Neuronal stem cell (in vitro differentiated cells): ENCODE data around the gene FNDC1.

ENCODE experiments used
- DNase-seq: peaks from one replicate; pipeline ENCODE4 v3.0.0-alpha.2; 2013; ENCODE audit warnings: low spot score
- H2AFZ ChIP-seq: one replicate; pipeline ENCODE4 v1.6.1; 2013; ENCODE audit warnings: mild to moderate bottlenecking, low read length, inconsistent platforms
- H2AK5ac ChIP-seq: 2 replicates; pipeline ENCODE4 v1.6.1; 2013; ENCODE audit warnings: low read depth, mild to moderate bottlenecking, inconsistent platforms, low read length, moderate library complexity, mixed read lengths
- H2BK120ac ChIP-seq: 2 replicates; pipeline ENCODE4 v1.6.1; 2013; ENCODE audit warnings: low read depth, mild to moderate bottlenecking, inconsistent platforms, low read length, moderate library complexity, mixed read lengths
- H2BK12ac ChIP-seq: one replicate; pipeline ENCODE4 v1.6.1; 2013; ENCODE audit warnings: low read length, inconsistent platforms
- H2BK15ac ChIP-seq: 2 replicates; pipeline ENCODE4 v1.6.1; 2013; ENCODE audit warnings: mild to moderate bottlenecking, low read length, inconsistent platforms, mixed read lengths
- H2BK5ac ChIP-seq: one replicate; pipeline ENCODE4 v1.6.1; 2013; ENCODE audit warnings: inconsistent platforms, mild to moderate bottlenecking, low read length, moderate library complexity
- H3K14ac ChIP-seq: one replicate; pipeline ENCODE4 v1.6.1; 2013; ENCODE audit warnings: low read length, inconsistent platforms
- H3K18ac ChIP-seq: 2 replicates; pipeline ENCODE4 v1.6.1; 2013; ENCODE audit warnings: low read length, inconsistent platforms
- H3K23ac ChIP-seq: 2 replicates; pipeline ENCODE4 v1.6.1; 2013; ENCODE audit warnings: low read depth, mild to moderate bottlenecking, mixed read lengths, low read length, inconsistent platforms; ENCODE audit not compliant: poor library complexity
- H3K27ac ChIP-seq: replicated peaks from 3 replicates; pipeline ENCODE4 v1.5.1; 2013; ENCODE audit warnings: low read length, inconsistent platforms
- H3K27me3 ChIP-seq, 3 experiments: 2 replicates each; pipeline ENCODE4 v1.6.1; 2013; ENCODE audit warnings: low read length in 3 of 3, mild to moderate bottlenecking in 2 of 3, inconsistent platforms in 1 of 3, low read depth in 1 of 3, mixed read lengths in 1 of 3, moderate library complexity in 1 of 3; ENCODE audit not compliant: control insufficient read depth in 3 of 3, insufficient read depth in 3 of 3
- H3K36me3 ChIP-seq, 2 donors: replicated peaks in 1 of 2; 2 replicates each; pipeline ENCODE4 v1.6.1; 2013; ENCODE audit warnings: low read length in 2 of 2; ENCODE audit not compliant: control insufficient read depth in 2 of 2, insufficient read depth in 2 of 2
- H3K4ac ChIP-seq: 2 replicates; pipeline ENCODE4 v1.6.1; 2013; ENCODE audit warnings: inconsistent platforms, mild to moderate bottlenecking, low read length, moderate library complexity
- H3K4me1 ChIP-seq, 2 donors: 1 replicate in 1 of 2; 2 replicates in 1 of 2; pipeline ENCODE4 v1.6.1; 2013; ENCODE audit warnings: low read length in 2 of 2, low read depth in 1 of 2; ENCODE audit not compliant: control insufficient read depth in 2 of 2, insufficient read depth in 1 of 2
- H3K4me2 ChIP-seq: one replicate; pipeline ENCODE4 v1.6.1; 2013; ENCODE audit warnings: mild to moderate bottlenecking, low read length, inconsistent platforms; ENCODE audit not compliant: insufficient read depth, poor library complexity, severe bottlenecking
- H3K4me3 ChIP-seq, 2 donors: 2 replicates each; pipeline ENCODE4 v1.5.1; 2013; ENCODE audit warnings: low read length in 2 of 2, mild to moderate bottlenecking in 2 of 2, inconsistent platforms in 1 of 2, moderate library complexity in 1 of 2
- H3K79me1 ChIP-seq: one replicate; pipeline ENCODE4 v1.6.1; 2013; ENCODE audit warnings: low read depth, mild to moderate bottlenecking, inconsistent platforms, low read length, moderate library complexity
- H3K9ac ChIP-seq: one replicate; pipeline ENCODE4 v1.6.1; 2013; ENCODE audit warnings: mild to moderate bottlenecking, low read depth, low read length, inconsistent platforms; ENCODE audit not compliant: poor library complexity
- H3K9me3 ChIP-seq, 2 donors: replicated peaks in 1 of 2; 2 replicates each; pipeline versions ENCODE3 to v1.6.1; 2013; ENCODE audit warnings: low read length in 2 of 2, mild to moderate bottlenecking in 2 of 2, inconsistent platforms in 1 of 2, low read depth in 1 of 2, mixed read lengths in 1 of 2, moderate library complexity in 1 of 2; ENCODE audit not compliant: control insufficient read depth in 2 of 2, insufficient read depth in 1 of 2
- H4K8ac ChIP-seq: one replicate; pipeline ENCODE4 v1.6.1; 2013; ENCODE audit warnings: low read depth, mild to moderate bottlenecking, inconsistent platforms, low read length, moderate library complexity
- H4K91ac ChIP-seq: one replicate; pipeline ENCODE4 v1.6.1; 2013; ENCODE audit warnings: low read length, low read depth, mild to moderate bottlenecking, inconsistent platforms; ENCODE audit not compliant: poor library complexity
- WGBS, 2 donors: extraction: QIAGEN DNeasy Blood & Tissue Kit; methylation state at CpG; one replicate each; pipeline ENCODE4 v1.1.7; 2013; ENCODE audit warnings: missing lambda C conversion rate in 2 of 2, mixed read lengths in 1 of 2; ENCODE audit not compliant: insufficient read length in 2 of 2, insufficient replicate concordance in 1 of 2; ENCODE audit errors: extremely low coverage in 2 of 2; 5-methylcytosine and 5-hydroxymethylcytosine counted together

Gene FNDC1

GRCh38 chr6:159204605-159205004, 35.4 kb downstream of the FNDC1 start:
- peak overlapping the region; percentile 27 for H2BK5ac ChIP-seq
- H3K9ac ChIP-seq, result no peak overlapping the region
- no peak overlapping the region for H3K4me2 ChIP-seq
- no peak overlapping the region for H3K4me3 ChIP-seq
- H2AK5ac ChIP-seq, result no peak overlapping the region
- H3K4ac ChIP-seq, result no peak overlapping the region
- H3K4me1 ChIP-seq, result no peaks in the 10 kb centered on the region
- no peaks in the 10 kb centered on the region for H3K27me3 ChIP-seq
- no peak overlapping the region for H2BK15ac ChIP-seq
- H2BK12ac ChIP-seq, result no peak overlapping the region
- H3K36me3 ChIP-seq, result no peaks in the 10 kb centered on the region
- no peak overlapping the region for H4K8ac ChIP-seq
- no peak for DNase-seq
- no peaks in the 10 kb centered on the region for H3K79me1 ChIP-seq
- H4K91ac ChIP-seq, result no peak overlapping the region
- H3K18ac ChIP-seq, result no peak overlapping the region
- H2AFZ ChIP-seq, result no peak overlapping the region
- WGBS, 2 donors, result no CpG with 5 or more reads among the region's 3 CpGs
- no peak overlapping the region for H2BK120ac ChIP-seq
- H3K27ac ChIP-seq, result no peak overlapping the region
- no peaks in the 10 kb centered on the region for H3K9me3 ChIP-seq
- H3K23ac ChIP-seq, result no peak overlapping the region
- no peak overlapping the region for H3K14ac ChIP-seq

- Histone ChIP-seq H3K23ac (no peak overlapping the region), H3K27ac (no peak overlapping the region), H4K91ac (no peak overlapping the region), H3K4me1 (peaks cover 0 to 9% of the 10 kb centered on the region in 2 donors), H2BK12ac (no peak overlapping the region), H3K4me3 (no peak overlapping the region), H3K9me3 (no peaks in the 10 kb centered on the region), H3K4me2 (no peak overlapping the region), H3K4ac (no peak overlapping the region), H2BK5ac (no peak overlapping the region), H2BK120ac (no peak overlapping the region), H3K9ac (no peak overlapping the region), H4K8ac (no peak overlapping the region), H2AK5ac (no peak overlapping the region), H3K27me3 (peaks cover 0 to 5% (median 0%) of the 10 kb centered on the region in 3 experiments), H2AFZ (no peak overlapping the region), H3K14ac (no peak overlapping the region), H3K36me3 (no peaks in the 10 kb centered on the region), H3K18ac (no peak overlapping the region), H2BK15ac (no peak overlapping the region), H3K79me1 (no peaks in the 10 kb centered on the region)
- DNase-seq, result no peak
- no CpG with 5 or more reads among the region's 4 CpGs for WGBS, 2 donors
Measured at GRCh38 chr6:159212028-159212427, 42.8 kb downstream of the FNDC1 start.

GRCh38 chr6:159212525-159213280, 43.5 kb downstream of the FNDC1 start:
- H2BK15ac ChIP-seq, result no peak overlapping the region
- H3K4ac ChIP-seq, result no peak overlapping the region
- no peak overlapping the region for H3K14ac ChIP-seq
- H2BK120ac ChIP-seq, result no peak overlapping the region
- no peaks in the 10 kb centered on the region for H3K9me3 ChIP-seq
- H3K23ac ChIP-seq, result no peak overlapping the region
- DNase-seq, result no peak
- no peak overlapping the region for H2AK5ac ChIP-seq
- H3K9ac ChIP-seq, result no peak overlapping the region
- WGBS, 2 donors, result no CpG with 5 or more reads among the region's 5 CpGs
- H3K4me3 ChIP-seq, result peak overlapping the region in 1 of 2 donors; percentile 12
- H3K36me3 ChIP-seq, result no peaks in the 10 kb centered on the region
- H4K8ac ChIP-seq, result no peak overlapping the region
- H3K4me1 ChIP-seq, result peaks cover 0 to 9% of the 10 kb centered on the region in 2 donors
- no peak overlapping the region for H3K27ac ChIP-seq
- peak overlapping the region; percentile 25 for H3K18ac ChIP-seq
- no peak overlapping the region for H2BK12ac ChIP-seq
- H3K4me2 ChIP-seq, result no peak overlapping the region
- H3K79me1 ChIP-seq, result no peaks in the 10 kb centered on the region
- no peak overlapping the region for H4K91ac ChIP-seq
- H3K27me3 ChIP-seq, result peaks cover 0 to 5% (median 0%) of the 10 kb centered on the region in 3 experiments
- H2AFZ ChIP-seq, result peak overlapping the region; percentile 9
- H2BK5ac ChIP-seq, result no peak overlapping the region

- Histone ChIP-seq H3K4me1 (peaks cover 0 to 9% of the 10 kb centered on the region in 2 donors), H2BK5ac (no peak overlapping the region), H2BK120ac (no peak overlapping the region), H2AFZ (no peak overlapping the region), H3K9ac (no peak overlapping the region), H3K4me2 (no peak overlapping the region), H3K18ac (no peak overlapping the region), H4K8ac (no peak overlapping the region), H2BK15ac (no peak overlapping the region), H4K91ac (no peak overlapping the region), H3K14ac (no peak overlapping the region), H3K36me3 (no peaks in the 10 kb centered on the region), H2AK5ac (no peak overlapping the region), H3K4me3 (no peak overlapping the region), H3K9me3 (no peaks in the 10 kb centered on the region), H2BK12ac (no peak overlapping the region), H3K4ac (no peak overlapping the region), H3K23ac (no peak overlapping the region), H3K27me3 (peaks cover 0 to 5% (median 0%) of the 10 kb centered on the region in 3 experiments), H3K79me1 (no peaks in the 10 kb centered on the region), H3K27ac (no peak overlapping the region)
- no peak for DNase-seq
- no CpG with 5 or more reads among the region's 3 CpGs for WGBS, 2 donors
Measured at GRCh38 chr6:159213405-159213804, 44.2 kb downstream of the FNDC1 start.
